Measurements from ENCODE around the gene LCOR. TPM values are rescaled to one million over a fixed set of nuclear protein-coding genes. Genes with fewer than 3 reads are reported as not detected.

Gene LCOR
- polyA plus RNA-seq, 3 donors, result 23.7 to 35.5 (median 33.8) TPM

DNA sequence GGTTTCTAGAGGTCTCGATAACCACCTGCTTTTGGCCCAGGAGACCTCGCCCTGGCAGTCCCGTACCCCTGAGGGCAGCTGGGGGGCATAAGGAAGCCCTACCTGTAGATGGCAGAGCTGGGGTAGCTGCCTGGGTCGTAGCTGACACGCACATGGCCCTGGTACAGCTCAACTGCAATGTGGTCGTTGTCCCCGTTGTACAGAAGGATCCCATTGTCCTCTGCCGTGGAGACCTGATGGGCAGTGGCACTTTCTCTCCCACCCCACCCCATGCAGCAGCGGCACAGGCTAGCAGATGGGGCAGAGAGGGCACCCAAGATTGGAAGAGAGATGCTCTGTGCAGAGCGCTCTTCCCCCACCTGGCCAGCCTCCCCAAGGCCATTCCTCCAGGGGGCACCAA, 172.5 kb downstream of the LCOR start:
- DNase-seq, result no peak

DNA sequence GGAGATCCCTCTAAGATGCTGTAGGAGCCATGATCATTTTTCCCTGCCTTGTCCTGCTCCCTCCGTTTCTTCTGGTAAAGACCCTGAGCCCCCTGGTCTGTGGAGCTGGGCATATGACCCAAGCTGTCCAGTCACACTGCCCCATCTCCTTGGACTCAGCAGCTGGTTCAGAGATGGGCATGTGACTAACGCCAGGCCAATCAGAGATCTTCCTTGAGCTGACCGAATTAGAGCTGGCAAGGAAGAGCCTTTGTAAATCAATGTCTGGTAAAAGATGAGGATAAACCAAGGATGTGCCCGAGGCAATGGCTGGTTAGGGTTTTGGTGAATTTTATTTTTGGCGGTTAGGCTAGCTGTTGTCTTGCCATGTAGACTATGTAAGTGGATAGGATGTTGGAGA, 173.3 kb downstream of the LCOR start:
- no peak for DNase-seq

DNA sequence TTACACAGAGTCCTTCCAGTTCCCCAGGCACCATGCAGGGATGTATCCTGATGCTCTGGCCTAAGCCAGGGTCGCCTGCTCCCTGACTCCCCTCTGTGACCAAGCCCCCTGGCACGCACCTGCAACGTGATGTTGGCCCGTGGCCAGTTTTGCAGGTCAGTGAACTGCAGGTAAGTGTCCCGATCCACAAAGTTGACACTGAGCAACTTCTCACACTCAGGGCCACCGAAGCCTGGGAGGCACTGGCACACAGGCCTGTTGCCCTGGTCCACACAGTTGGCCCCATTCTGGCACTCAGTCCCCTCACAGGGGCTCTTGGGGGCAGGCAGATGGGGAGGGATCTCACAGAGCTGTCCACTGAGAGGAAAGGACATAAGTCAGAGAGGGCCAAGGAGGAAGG, 174.3 kb downstream of the LCOR start:
- no peak for DNase-seq

DNA sequence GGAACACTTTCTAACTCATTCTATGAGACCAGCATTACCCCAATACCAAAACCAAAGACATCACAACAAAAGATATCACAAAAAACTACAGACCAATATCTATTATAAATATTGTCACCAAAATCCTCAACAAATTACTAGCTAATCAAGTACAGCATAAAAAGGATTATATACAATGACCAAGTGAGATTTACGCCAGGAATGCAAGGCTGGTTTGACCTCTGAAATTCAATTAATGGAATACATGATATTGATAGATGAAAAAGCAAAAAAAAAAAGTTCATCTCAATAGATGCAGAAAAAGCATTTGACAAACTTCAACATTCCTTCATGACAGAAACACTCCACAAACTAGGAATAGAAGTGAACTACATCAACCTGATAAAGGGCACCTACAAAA, 175.3 kb downstream of the LCOR start:
- DNase-seq, result no peak

DNA sequence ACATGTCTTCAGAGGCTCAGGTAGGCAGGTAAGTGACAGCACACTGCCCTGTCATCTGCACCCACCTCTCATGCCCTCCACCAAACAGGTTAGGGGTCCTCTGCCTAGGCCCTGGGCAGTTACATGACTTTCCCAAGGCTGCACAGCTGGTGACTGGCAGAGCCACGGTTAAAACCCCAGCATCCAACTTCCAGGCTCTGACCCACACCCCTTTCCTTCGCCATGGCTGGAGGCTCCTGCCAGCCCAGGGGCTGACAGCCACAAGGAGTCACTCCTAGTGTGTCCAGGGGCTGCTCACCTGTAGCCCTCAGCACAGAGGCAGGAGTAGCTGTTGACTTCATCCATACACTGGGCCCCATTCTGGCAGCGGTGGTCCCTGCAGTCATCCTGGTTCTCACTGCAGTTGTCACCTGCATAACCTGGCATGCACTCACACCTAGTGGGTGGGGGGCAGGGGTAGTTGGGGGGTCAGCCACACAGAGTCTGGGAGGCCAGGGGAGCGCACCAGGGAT, 178.7 kb downstream of the LCOR start:
- no peak for DNase-seq

DNA sequence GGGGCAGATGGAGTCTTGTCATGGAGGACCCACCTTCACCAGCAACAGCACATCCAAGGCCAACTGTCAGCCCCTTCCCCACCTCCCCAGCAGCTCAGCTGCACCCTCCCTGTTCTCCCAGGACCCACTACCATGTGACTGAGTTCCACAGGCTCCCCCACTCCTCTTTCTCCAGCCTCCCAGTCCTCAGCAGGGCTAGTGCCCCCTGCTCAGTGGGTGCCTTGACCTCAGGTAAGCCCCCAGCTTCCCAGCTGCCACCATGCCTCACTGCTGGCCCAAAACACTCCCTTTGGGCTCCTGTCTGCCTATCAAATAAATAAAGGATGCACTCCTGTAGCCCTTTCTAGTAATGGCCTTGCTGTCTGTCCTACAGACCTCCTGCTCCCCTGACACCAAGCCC, 179.3 kb downstream of the LCOR start:
- DNase-seq, result no peak

DNA sequence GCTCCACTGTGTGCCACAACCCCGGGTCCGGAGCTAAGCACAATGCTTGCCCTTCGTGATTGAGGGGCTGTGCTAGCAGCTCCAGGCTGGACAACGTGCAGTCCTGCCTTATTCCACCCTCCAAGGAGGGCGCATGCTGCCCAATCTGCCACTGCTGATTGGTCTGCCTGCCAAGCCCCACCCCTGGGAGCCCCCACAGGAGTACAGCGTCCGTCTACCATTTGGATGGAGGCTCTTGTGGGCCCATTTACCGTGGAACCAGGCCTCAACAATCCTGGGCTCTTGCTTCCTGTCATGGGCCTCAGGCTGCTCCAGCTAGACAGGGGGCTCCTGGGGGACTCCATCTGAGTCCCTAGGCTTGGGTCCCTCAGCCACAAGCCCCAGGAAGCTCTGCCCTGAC, 180.4 kb downstream of the LCOR start:
- DNase-seq, result no peak

DNA sequence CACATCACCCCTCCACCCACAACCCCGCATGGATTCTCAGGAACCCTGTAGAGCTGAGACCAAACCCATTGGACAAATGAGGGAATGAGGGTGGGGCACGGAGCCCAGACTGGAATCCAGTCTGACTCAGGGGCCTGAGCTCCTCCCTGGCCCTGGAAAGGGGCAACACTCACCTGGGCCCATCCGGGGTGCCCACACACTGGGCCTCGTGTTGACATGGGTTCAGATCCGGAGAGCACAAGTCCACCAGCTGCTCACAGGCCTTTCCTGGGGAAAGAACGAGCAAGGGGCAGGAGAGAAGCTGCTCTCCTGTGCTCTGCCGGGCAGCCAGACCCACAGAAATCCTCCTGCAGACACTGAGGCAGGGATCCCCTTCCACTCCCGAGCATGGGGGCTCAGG, 181.5 kb downstream of the LCOR start:
- DNase-seq, result no peak

DNA sequence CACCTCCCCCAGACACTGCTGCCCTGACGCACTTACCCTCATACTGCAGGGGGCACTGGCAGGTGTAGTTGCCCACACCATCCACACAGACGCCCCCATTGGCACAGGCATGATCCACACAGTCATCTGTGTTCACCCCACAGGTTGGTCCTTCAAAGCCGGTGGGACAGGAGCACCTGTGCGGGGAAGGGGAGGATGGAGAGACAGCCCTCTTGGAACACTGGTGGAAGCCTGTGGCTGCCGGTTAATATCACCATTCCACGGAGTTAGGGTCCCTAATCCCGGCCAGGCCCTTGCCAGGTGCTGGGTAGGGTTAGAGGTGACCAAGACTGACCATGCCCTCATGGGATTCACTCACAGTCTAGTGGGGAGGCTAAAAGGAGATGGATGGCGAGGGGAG, 181.9 kb downstream of the LCOR start:
- no peak for DNase-seq

DNA sequence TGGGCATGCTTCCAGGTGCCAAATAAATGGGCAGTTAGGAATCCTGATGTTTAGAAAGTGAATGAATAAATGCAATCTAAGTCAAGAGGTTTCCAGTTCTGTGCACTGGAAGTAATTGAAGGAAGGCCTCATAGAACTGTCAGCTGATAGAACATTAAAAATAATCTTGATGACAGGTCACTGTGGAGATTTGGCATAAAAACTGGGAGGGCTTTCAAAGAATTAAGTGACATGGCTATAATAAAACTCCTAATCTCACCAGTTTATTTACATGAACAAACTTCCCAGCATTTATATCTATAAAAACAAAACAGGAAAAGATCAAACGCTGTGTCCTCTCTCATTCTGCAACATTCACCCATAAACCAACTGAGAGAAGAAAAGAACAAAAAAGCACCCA, 183.1 kb downstream of the LCOR start:
- DNase-seq, result no peak

DNA sequence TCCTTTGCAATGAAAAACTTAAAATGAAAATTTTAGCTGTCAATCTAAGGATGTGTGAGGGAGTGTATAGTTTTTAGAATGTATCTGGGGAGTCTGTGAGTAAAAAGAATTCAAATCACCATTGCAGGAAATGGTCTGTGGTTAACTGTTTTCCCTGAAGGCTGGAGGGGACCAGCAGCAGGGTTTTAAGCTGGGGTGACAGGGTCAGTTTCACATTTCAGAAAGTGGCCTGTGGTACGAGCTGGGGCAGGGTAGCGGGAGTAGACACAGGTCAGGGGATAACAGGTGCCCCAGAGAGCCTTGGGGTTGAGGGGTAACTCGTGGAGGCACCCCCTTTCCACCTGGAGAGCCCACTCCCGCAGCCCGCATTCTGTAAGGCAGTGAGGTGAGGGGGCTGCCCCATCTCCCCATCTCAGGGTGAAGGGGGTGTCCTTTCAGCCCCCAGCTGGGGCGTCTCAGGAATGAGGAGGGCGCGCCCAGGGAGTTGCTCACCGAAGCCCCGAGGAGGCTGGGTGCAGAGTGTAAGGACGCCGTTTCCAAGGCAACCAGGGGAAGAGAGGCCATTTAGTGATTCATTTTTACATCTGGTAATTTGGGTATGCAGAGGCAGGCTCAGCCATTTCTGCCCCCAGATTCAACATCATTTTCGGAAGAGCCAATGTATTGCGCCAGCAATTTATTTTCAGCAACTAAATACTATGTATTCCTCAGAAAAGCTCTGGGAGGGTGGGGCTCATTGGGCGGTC, 184.8 kb downstream of the LCOR start:
- no peak for DNase-seq

DNA sequence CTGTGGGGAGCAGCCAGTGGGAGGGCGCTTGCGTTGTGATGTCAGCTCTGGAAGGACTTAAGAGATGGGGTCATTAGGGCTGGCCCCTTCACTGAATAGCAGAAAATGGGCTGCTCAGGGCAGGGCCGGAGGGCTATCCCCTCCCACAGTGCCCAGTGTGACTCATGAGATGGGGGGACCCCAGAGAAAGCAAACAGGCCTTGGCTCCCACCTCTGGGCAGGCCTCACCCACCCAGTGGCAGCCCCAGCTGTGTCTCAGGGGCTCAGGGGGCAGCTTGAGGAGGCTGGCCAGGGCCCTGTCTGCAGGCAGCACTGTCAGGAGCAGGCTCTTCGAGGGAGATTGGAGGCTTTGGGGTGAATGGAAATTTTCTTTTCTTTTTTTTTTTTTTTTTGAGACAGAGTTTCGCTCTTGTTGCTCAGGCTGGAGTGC, 185.4 kb downstream of the LCOR start:
- DNase-seq, result no peak

DNA sequence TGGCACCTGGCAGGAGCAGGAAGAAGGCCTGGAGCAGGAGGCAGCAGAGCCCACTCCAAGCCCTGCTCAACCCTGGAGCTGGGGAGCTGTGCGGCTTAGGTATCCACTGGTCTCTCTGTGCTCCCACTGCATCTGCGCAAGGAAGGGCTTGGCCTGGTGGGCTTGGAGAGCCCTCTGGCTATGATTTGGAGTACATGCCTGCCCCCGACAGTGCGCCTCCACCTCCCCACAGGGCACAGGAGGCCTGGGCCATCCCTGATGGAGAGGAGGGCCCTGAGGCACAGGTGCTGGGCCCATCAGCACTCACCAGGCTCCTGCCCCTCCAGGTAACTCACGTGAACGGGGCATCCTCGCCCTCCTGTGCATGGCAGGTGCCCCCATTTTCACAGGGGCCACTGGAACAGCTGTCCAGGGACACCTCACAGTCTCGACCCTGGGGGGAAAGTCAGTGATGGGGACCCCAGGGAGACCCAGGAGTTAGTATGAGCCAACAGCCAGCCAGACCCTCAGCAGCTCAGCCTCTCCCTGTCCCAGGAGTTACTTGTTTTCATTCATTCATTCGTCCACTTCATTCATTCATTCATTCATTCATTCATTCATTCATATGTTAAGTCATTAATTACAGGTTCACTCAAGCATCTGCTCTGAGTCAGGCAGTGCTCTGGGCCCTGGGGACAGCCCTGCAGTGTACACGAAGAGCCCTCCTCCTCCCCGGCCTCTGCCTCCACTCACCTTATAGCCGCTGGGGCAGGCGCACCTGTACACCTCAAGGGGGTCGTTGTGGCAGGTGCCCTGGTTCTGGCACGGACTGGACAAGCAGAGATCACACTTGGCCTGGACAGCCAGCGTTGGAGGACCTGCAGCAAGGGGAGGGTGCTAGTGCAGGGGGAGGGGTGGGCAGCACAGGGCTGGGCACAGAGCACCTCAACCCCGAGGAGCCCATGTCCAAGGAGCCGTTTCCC, 186.4 kb downstream of the LCOR start:
- DNase-seq, result no peak

DNA sequence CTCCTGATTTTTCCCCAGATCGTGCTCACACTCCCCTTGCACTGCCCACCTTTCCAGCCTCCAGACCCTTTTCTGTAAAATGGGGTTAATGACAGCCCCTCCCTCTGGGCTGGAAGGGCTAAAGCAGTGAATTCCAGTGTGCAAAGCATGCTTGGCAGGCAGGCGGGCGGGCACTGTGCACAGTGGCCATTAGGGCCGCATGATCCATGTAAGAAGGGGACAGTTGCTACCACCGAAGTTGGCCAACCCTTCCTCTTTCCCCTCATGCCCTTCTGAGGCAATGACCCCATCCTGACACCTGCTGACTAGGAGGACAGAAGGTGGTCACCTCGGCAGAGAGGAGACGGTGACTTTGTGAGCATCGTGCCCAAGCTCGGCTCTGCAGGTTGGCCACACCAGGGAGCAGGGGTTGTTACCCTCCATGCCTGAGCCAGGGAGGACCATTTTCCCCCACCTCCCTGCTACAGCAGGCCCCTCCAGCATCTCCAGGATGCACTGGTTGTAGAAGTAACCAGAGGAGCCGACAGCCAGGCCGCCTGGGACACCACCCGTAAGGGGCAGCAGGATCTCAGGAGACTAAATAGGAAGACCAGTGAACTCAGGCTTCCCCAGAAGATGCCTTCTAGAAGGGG, 187.2 kb downstream of the LCOR start:
- DNase-seq, result no peak

DNA sequence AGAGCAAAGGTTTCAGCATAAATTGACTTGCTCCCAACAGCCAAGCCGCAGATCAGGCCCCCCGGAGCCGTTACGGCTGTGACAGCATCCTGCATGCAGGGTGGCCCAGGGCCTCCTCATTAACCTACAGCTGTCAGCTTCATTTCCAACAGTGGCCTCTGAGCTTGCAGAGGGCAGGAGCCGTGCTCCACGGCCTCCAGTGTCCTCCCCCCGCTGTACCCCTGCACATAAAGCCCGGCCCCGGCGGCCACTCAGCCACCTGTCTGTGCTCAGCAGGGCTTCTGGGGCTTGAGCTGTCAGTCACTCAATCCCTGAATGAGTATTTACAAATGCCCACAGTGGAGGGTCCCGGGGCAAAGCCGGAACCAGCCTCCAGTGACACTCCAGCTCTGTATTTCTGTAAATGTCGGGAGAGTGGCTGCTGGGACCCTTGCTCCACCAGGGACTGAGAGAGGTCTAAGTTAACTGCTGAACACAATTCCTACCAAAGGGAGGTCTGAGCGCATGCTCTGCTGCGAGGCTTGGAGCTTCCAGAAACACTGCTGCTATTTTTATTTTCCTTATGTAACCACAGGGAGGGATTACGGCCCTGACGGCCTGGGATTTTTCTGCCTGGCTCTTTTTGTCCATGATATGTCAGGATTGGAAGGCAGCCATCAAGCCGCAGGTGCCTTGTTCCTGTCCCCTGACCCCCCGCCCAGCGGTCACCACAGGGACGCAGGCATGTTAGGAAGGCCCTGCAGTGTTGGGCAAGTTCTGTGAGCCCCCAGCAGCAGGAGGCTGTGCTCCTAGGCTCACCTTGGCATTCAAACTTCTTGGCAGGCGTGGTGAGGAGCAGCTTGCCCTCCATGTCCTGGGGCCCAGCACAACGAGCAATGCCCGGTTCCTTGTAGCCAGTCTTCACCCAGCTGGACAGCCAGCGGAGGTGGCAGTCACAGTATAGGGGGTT, 188.6 kb downstream of the LCOR start:
- DNase-seq, result no peak

DNA sequence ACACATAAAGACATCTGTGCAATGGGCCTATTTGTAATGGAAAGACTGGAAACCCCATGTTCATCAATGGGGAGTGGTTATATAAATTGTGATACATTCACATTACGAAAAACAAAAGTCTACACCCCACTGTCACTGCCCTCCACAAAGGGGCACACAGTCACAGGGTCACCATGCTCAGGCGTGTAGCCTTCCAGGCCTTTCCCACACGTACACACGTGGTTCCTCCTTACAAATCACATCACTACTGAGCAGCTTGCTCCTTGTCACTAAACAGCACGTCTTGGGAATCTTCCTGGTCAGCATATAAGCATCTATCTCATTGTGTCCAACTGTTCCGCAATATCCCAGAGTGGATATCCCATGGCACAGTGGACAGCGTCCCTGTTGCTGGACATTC, 190.5 kb downstream of the LCOR start:
- DNase-seq, result no peak

DNA sequence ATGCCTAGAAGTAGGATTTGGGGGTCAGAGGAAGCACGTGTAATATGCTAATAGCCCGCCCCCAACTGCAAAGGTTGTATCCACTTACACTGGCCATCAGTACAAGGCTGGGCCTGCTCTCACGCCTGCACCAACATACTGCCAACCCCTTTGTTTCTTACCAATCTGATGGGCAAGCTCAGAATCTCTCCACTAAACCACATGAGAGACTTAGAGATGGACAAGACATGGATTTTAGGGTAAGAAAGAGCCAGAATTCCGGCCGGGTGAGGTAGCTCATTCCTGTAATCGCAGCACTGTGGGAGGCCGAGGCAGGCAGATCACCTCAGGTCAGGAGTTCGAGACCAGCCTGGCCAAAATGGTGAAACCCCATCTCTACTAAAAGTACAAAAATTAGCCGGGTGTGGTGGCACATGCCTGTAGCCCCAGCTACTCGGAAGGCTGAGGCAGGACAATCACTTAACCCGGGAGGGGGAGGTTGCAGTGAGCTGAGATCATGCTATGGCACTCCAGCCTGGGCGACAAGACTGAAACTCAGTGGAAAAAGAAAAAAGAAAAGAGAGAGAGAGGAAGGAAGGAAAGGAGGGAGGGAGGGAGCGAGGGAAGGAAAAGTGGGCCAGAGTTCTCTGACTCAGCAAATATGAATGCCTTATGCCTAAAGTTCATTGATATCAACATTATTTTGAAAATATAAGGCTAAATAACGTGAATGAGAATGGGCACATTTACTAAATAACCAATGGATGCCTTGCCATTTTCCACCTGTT, 191.5 kb downstream of the LCOR start:
- DNase-seq, result no peak

DNA sequence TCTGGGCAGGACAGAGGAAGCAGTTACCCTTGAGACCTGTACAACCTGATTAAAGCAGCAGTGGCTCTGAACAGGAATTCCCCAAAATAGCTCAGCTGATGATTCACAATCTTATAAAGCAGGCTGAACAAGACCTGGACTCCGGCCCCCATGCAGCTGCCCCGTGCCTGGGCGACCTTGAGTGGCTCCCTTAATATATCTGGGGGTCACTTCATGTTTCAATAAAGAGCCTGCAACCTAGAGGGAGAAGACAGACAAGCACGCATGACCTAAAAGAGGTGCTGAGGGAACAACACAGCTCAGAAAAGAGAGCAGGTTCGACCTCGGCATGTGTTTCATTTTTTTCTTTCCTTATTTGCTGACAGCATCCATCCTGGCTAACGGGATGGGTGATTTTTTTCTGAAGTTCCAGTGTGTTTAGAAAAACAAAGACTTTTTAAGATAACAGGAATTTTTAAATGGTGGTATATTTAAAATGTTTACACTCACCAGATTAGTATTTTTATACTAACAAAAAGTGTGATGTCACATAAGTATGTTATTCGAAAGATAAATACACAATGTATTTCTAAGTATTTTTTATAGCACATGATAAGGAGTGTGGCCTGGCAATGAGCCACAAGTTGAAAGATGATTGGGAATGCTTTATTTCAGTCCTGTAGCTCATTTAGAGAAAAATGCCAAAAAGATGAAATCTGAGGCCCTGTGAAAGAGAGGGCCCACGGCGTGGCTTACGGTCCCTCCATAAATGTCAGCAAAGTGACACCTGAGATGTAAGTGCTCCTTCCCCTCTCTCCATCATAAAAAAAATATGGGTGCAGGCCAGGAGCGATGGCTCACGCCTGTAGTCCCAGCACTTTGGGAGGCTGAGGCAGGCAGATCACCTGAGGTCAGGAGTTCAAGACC, 192.3 kb downstream of the LCOR start:
- no peak for DNase-seq

DNA sequence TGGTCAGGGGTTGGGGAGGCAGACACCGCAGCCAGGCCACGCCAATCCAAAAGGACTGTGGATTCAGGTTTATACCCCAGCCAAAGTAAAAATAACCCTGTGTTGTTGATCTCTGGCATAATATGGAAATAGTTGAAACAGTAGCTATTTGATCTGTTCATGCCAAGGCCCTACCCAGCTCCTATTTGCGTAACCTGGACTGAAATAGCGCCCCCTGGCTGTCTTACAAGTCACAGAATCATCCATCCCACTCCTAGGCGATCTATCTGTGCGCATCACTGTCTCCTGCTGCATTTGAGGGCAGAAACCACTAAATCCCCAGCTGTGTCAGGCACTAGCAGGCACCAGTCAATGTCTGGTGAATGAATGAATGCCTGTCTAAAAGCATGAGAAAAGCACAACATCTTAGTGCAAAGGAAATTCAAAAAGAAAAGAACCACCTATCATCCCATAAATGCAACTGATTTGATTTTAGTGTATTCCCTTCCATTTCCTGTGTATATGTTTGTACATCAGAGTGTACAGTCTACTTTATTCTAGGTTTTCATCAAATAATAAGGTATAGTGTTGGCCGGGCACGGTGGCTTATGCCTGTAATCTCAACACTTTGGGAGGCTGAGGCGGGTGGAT, 193.6 kb downstream of the LCOR start:
- no peak for DNase-seq
